Naive thymus-derived CD4-positive, alpha-beta T cell (primary cell): ENCODE results near the gene FRMD6. TPM values are rescaled to one million over a fixed set of nuclear protein-coding genes. Genes with fewer than 3 reads are reported as not detected.
"Not testable (repeated sequence)": the region's sequence is repeated elsewhere in the genome, so short reads cannot be mapped to it uniquely, and the experiment has no call there.

ENCODE experiments used
- ATAC-seq: fragments of 150-1000 bp; cut with Tn5 transposase; 2 replicates; pipeline ENCODE4 v1.10.0; 2021; ENCODE audit warnings: mild to moderate bottlenecking, moderate library complexity
- CTCF ChIA-PET: fragments of 350-600 bp; sonication (Branson Sonifier 250); formaldehyde crosslinking; loops from one replicate; lab custom pipeline; 2021; ENCODE audit warnings: antibody characterized with exemption; lab: Charles Lee
- POLR2A ChIA-PET: fragments of 350-600 bp; sonication (Branson Sonifier 250); formaldehyde crosslinking; loops from one replicate; lab custom pipeline; 2021; ENCODE audit warnings: antibody characterized with exemption, inconsistent platforms; lab: Charles Lee
- DNase-seq, 9 donors: peaks; one replicate each; pipeline versions ENCODE4 v3.0.0 to v3.0.0-alpha.2; 2020 to 2022; ENCODE audit warnings: mixed read lengths in 1 of 9
- H3K27ac ChIP-seq: one replicate; pipeline ENCODE4 v1.7.0; 2013; ENCODE audit warnings: mild to moderate bottlenecking, low read depth, low read length, moderate library complexity
- H3K27me3 ChIP-seq, 2 donors: one replicate each; pipeline ENCODE4 v1.7.0; 2013; ENCODE audit warnings: low read length in 2 of 2, mild to moderate bottlenecking in 2 of 2, moderate library complexity in 2 of 2; ENCODE audit not compliant: control insufficient read depth in 2 of 2, insufficient read depth in 2 of 2
- H3K36me3 ChIP-seq, 3 experiments: 1 replicate in 2 of 3; 2 replicates in 1 of 3; pipeline ENCODE4 v1.7.0; 2013; ENCODE audit warnings: low read length in 3 of 3, mild to moderate bottlenecking in 3 of 3, moderate library complexity in 1 of 3; ENCODE audit not compliant: insufficient read depth in 3 of 3, control insufficient read depth in 2 of 3
- H3K4me1 ChIP-seq, 2 donors: one replicate each; pipeline ENCODE4 v1.7.0; 2013; ENCODE audit warnings: low read length in 2 of 2, mild to moderate bottlenecking in 2 of 2, moderate library complexity in 1 of 2; ENCODE audit not compliant: control insufficient read depth in 2 of 2, insufficient read depth in 2 of 2
- H3K4me3 ChIP-seq: 2 replicates; pipeline ENCODE4 v1.7.0; 2013; ENCODE audit warnings: mild to moderate bottlenecking, low read length
- H3K9me3 ChIP-seq, 3 experiments: 1 replicate in 2 of 3; 2 replicates in 1 of 3; pipeline ENCODE4 v1.7.0; 2013; ENCODE audit warnings: low read length in 3 of 3; ENCODE audit not compliant: control insufficient read depth in 2 of 3
- H3K27ac Mint-ChIP-seq, 9 donors: one replicate each; pipeline ENCODE4 v1.8.0; 2020 to 2022; ENCODE audit warnings: mixed read lengths in 9 of 9, mild to moderate bottlenecking in 8 of 9, moderate library complexity in 5 of 9, inconsistent platforms in 2 of 9
- H3K27me3 Mint-ChIP-seq, 5 donors: one replicate each; pipeline ENCODE4 v1.8.0; 2021 to 2022; ENCODE audit warnings: mixed read lengths in 5 of 5, mild to moderate bottlenecking in 1 of 5
- H3K36me3 Mint-ChIP-seq, 5 donors: one replicate each; pipeline ENCODE4 v1.8.0; 2020 to 2022; ENCODE audit warnings: mixed read lengths in 5 of 5, mild to moderate bottlenecking in 3 of 5, inconsistent platforms in 1 of 5
- H3K4me1 Mint-ChIP-seq, 7 donors: one replicate each; pipeline ENCODE4 v1.8.0; 2020 to 2022; ENCODE audit warnings: mixed read lengths in 7 of 7, mild to moderate bottlenecking in 3 of 7, inconsistent platforms in 1 of 7
- H3K4me3 Mint-ChIP-seq, 10 donors: one replicate each; pipeline ENCODE4 v1.8.0; 2020 to 2022; ENCODE audit warnings: mild to moderate bottlenecking in 10 of 10, mixed read lengths in 10 of 10, moderate library complexity in 6 of 10, inconsistent platforms in 2 of 10
- H3K9me3 Mint-ChIP-seq, 11 donors: one replicate each; pipeline ENCODE4 v1.8.0; 2020 to 2022; ENCODE audit warnings: mixed read lengths in 11 of 11, mild to moderate bottlenecking in 4 of 11, inconsistent platforms in 1 of 11, moderate library complexity in 1 of 11
- intact Hi-C, 2 donors: fragments of 100-400 bp; cut with micrococcal nuclease; formaldehyde crosslinking; loops; one replicate each; pipeline ENCODE4 v1.15.1; 2023
- polyA plus RNA-seq, 2 donors: library from polyadenylated mRNA; unstranded; fragments of 300-500 nt; fragmentation: Illumina TruSeq; gene quantifications; one replicate each; pipeline ENCODE4 v1.2.3, GENCODE V29; 2021
- total RNA-seq, 6 experiments: library from RNA in 5 of 6; stranded (reverse) in 5 of 6; gene quantifications; 1 replicate in 5 of 6; 2 replicates in 1 of 6; pipeline ENCODE4 v1.2.3 and lab custom pipeline; 2021 to 2026

FRMD6 gene
- total and polyA plus RNA-seq, 7 experiments from 2014 or later, result 0.28 to 4.8 (median 3.8) TPM

GRCh38 chr14:51744372-51745130 is 92.8 kb downstream of the FRMD6 start:
- no peak for ATAC-seq
- intact Hi-C loops, result loop anchor here in 1 of 2 donors (5.0 to 10.0 kb wide), 3 partner anchors 92 to 1050 kb away; partner anchors contain the start of genes FRMD6, GNPNAT1, GPR137C and TXNDC16
- CTCF ChIA-PET, result no interaction called here

GRCh38 chr14:51746823-51747222 is 95.1 kb downstream of the FRMD6 start:
- H3K4me3 Mint-ChIP-seq, H3K36me3 ChIP-seq, H3K9me3 Mint-ChIP-seq, ATAC-seq, H3K27me3 ChIP-seq, CTCF ChIA-PET, H3K27me3 Mint-ChIP-seq, H3K27ac ChIP-seq, H3K4me3 ChIP-seq, H3K9me3 ChIP-seq, H3K36me3 Mint-ChIP-seq, POLR2A ChIA-PET, H3K27ac Mint-ChIP-seq, H3K4me1 ChIP-seq, H3K4me1 Mint-ChIP-seq: not testable (repeated sequence)
- intact Hi-C loops, result loop anchor here in 1 of 2 donors (10.0 kb wide), 2 partner anchors 808 to 1048 kb away; partner anchors contain the start of genes GNPNAT1, GPR137C and TXNDC16
- DNase-seq, result peak in 2 of 9 donors; percentile 19 to 35

More at GRCh38 chr14:51744372-51745130, 92.8 kb downstream of the FRMD6 start:
- Histone ChIP-seq H3K4me1 (no peaks in the 10 kb centered on the region), H3K4me3 (no peak overlapping the region), H3K9me3 (no peaks in the 10 kb centered on the region), H3K27me3 (no peaks in the 10 kb centered on the region), H3K27ac (no peak overlapping the region), H3K36me3 (no peaks in the 10 kb centered on the region)
- H3K4me1 Mint-ChIP-seq, result peaks cover 0 to 1% (median 0%) of the 10 kb centered on the region in 7 donors
- H3K4me3 Mint-ChIP-seq, result no peak overlapping the region
- POLR2A ChIA-PET, result no interaction called here
- H3K27ac Mint-ChIP-seq, result no peak overlapping the region
- DNase-seq, result no peak
- H3K36me3 Mint-ChIP-seq, result no peaks in the 10 kb centered on the region
- H3K27me3 Mint-ChIP-seq, result peaks cover 0 to 6% (median 3%) of the 10 kb centered on the region in 5 donors
- peaks cover 0 to 8% (median 0%) of the 10 kb centered on the region in 11 donors for H3K9me3 Mint-ChIP-seq

GRCh38 chr14:51750542-51750941 is 98.8 kb downstream of the FRMD6 start:
- DNase-seq, result no peak
- Histone ChIP-seq H3K4me3 (no peak overlapping the region), H3K4me1 (no peaks in the 10 kb centered on the region), H3K9me3 (no peaks in the 10 kb centered on the region), H3K27ac (no peak overlapping the region), H3K27me3 (no peaks in the 10 kb centered on the region), H3K36me3 (no peaks in the 10 kb centered on the region)
- H3K36me3 Mint-ChIP-seq, result no peaks in the 10 kb centered on the region
- POLR2A ChIA-PET, result no interaction called here
- peaks cover 0 to 18% (median 6%) of the 10 kb centered on the region in 5 donors for H3K27me3 Mint-ChIP-seq
- intact Hi-C loops, result loop anchor here in 1 of 2 donors (1.0 kb wide), 1 partner anchor 467 kb away; no protein-coding TSS in a partner anchor
- no peak overlapping the region for H3K4me3 Mint-ChIP-seq
- no peak for ATAC-seq
- no peaks in the 10 kb centered on the region for H3K4me1 Mint-ChIP-seq
- H3K27ac Mint-ChIP-seq, result no peak overlapping the region
- H3K9me3 Mint-ChIP-seq, result peaks cover 0 to 1% (median 0%) of the 10 kb centered on the region in 11 donors
- CTCF ChIA-PET, result interaction anchor here (0.6 to 1.1 kb wide), 3 partner anchors 42 to 227 kb away, joined by 3 to 4 read pairs (median 3); no protein-coding TSS in a partner anchor

GRCh38 chr14:51751611-51752345 is 100.1 kb downstream of the FRMD6 start:
- H3K4me3 ChIP-seq, H3K4me1 Mint-ChIP-seq, H3K9me3 ChIP-seq, H3K27ac Mint-ChIP-seq, DNase-seq, intact Hi-C loops, H3K27me3 ChIP-seq, H3K36me3 ChIP-seq, POLR2A ChIA-PET, H3K4me1 ChIP-seq, H3K27ac ChIP-seq, ATAC-seq, H3K4me3 Mint-ChIP-seq, H3K36me3 Mint-ChIP-seq, H3K9me3 Mint-ChIP-seq, CTCF ChIA-PET: not testable (repeated sequence)
- peaks cover 4 to 18% (median 6%) of the 10 kb centered on the region in 5 donors for H3K27me3 Mint-ChIP-seq

- CTCF ChIA-PET, H3K27me3 ChIP-seq, DNase-seq, H3K36me3 ChIP-seq, intact Hi-C loops, H3K27ac Mint-ChIP-seq, POLR2A ChIA-PET, H3K27ac ChIP-seq, H3K4me3 ChIP-seq, H3K9me3 Mint-ChIP-seq, H3K36me3 Mint-ChIP-seq, H3K4me1 ChIP-seq, ATAC-seq, H3K9me3 ChIP-seq: not testable (repeated sequence)
- peaks cover 4 to 14% (median 12%) of the 10 kb centered on the region in 5 donors for H3K27me3 Mint-ChIP-seq
- H3K4me1 Mint-ChIP-seq, result peaks cover 1 to 18% (median 9%) of the 10 kb centered on the region in 7 donors
- peak overlapping the region in 1 of 10 donors; percentile 19 for H3K4me3 Mint-ChIP-seq
Observed at GRCh38 chr14:51757756-51758155, 106.0 kb downstream of the FRMD6 start.

GRCh38 chr14:51759950-51760349 is 108.2 kb downstream of the FRMD6 start:
- Mint-ChIP-seq H3K9me3 (peaks cover 0 to 5% (median 0%) of the 10 kb centered on the region in 11 donors), H3K36me3 (no peaks in the 10 kb centered on the region), H3K4me3 (no peak overlapping the region), H3K27me3 (peaks cover 6 to 19% (median 15%) of the 10 kb centered on the region in 5 donors), H3K27ac (no peak overlapping the region), H3K4me1 (peaks cover 1 to 18% (median 9%) of the 10 kb centered on the region in 7 donors)
- Histone ChIP-seq H3K4me1 (no peaks in the 10 kb centered on the region), H3K27me3 (no peaks in the 10 kb centered on the region), H3K9me3 (no peaks in the 10 kb centered on the region), H3K27ac (no peak overlapping the region), H3K36me3 (no peaks in the 10 kb centered on the region), H3K4me3 (no peak overlapping the region)
- ChIA-PET CTCF (no interaction called here), POLR2A (no interaction called here)
- ATAC-seq (no peak), DNase-seq (no peak)
- intact Hi-C loops, result no loop called here
